Kidney (tissue), 14 donors: ENCODE results near the gene SH3BP5. TPM values are rescaled to one million over a fixed set of nuclear protein-coding genes. Genes with fewer than 3 reads are reported as not detected.
A peak's percentile ranks its signal among the peaks of the same experiment; 100 is the strongest.

Experiments
- DNase-seq, 5 donors: peaks; one replicate each; pipeline ENCODE4 v3.0.0-alpha.2; 2013 to 2020
- FAIRE-seq: peaks from 2 replicates; lab custom pipeline; 2012; peaks lifted over from hg19 to GRCh38; lab: Jason Lieb, UNC
- H3K27ac ChIP-seq, 2 donors: one replicate each; pipeline ENCODE4 v1.7.0; 2013; ENCODE audit warnings: low read depth in 2 of 2, low read length in 2 of 2, inconsistent platforms in 1 of 2
- H3K27me3 ChIP-seq: one replicate; pipeline ENCODE4 v1.7.1; 2013; ENCODE audit warnings: low read length, inconsistent platforms; ENCODE audit not compliant: control insufficient read depth, insufficient read depth
- H3K36me3 ChIP-seq, 3 donors: one replicate each; pipeline versions ENCODE4 v1.7.0 to v1.7.1; 2013; ENCODE audit warnings: low read length in 3 of 3, control low read depth in 1 of 3, inconsistent platforms in 1 of 3; ENCODE audit not compliant: insufficient read depth in 3 of 3, control insufficient read depth in 2 of 3
- H3K4me1 ChIP-seq, 3 donors: one replicate each; pipeline versions ENCODE4 v1.7.0 to v1.7.1; 2013; ENCODE audit warnings: low read length in 3 of 3, inconsistent platforms in 1 of 3, low read depth in 1 of 3; ENCODE audit not compliant: control insufficient read depth in 2 of 3, insufficient read depth in 2 of 3
- H3K4me3 ChIP-seq, 3 donors: one replicate each; pipeline versions ENCODE4 v1.7.0 to v1.8.1; 2013; ENCODE audit warnings: low read length in 3 of 3, control low read depth in 1 of 3, inconsistent platforms in 1 of 3
- H3K9ac ChIP-seq, 3 donors: one replicate each; pipeline versions ENCODE4 v1.7.0 to v1.7.1; 2013; ENCODE audit warnings: low read length in 3 of 3, control low read depth in 1 of 3, inconsistent platforms in 1 of 3
- H3K9me3 ChIP-seq, 3 donors: one replicate each; pipeline versions ENCODE4 v1.7.0 to v1.7.1; 2013; ENCODE audit warnings: low read length in 3 of 3, control low read depth in 1 of 3, inconsistent platforms in 1 of 3; ENCODE audit not compliant: control insufficient read depth in 2 of 3, insufficient read depth in 1 of 3
- intact Hi-C: fragments of 100-400 bp; cut with DNase I; formaldehyde crosslinking; loops from one replicate; pipeline ENCODE4 v1.11.1; 2022
- polyA plus RNA-seq: library from polyadenylated mRNA; stranded (reverse); fragments of 350-450 nt; fragmentation: Illumina TruSeq; extraction: RNeasy Lipid Tissue Mini Kit (QIAGEN cat#74804); gene quantifications from one replicate; pipeline ENCODE4 v1.2.3, GENCODE V29; 2014; ENCODE audit warnings: low read depth, low replicate concordance; ENCODE audit not compliant: insufficient read depth
- total RNA-seq: library from RNA; stranded (reverse); fragmentation: NEBNext Ultra II Directional; extraction: Animal tissue kit (Norgen Biotek cat#: 25700); gene quantifications from one replicate; pipeline ENCODE4 v1.2.1, GENCODE V29; 2021
- TF ChIP-seq, protein P1 (sequence below): IDR thresholded peaks from 3 replicates; pipeline ENCODE4 v1.5.1; 2012; ENCODE audit warnings: mild to moderate bottlenecking, moderate library complexity, borderline replicate concordance; ENCODE audit not compliant: insufficient read depth; ENCODE audit errors: extremely low read depth
- donor health status: control.
- donor health status: control.
- donor health status: control.
- donor health status: control.
- donor health status: control.
- donor health status: DM: yes; HTN: yes; CAD: no.
- donor health status: Normal renal cell carcinoma (clear cell type).

The SH3BP5 gene
- total and polyA plus RNA-seq, 2 donors from 2014 or later, result 39.1 to 109 TPM

- DNase-seq, result no peak
- H3K9me3 ChIP-seq, result no peaks in the 10 kb centered on the region
- TF ChIP-seq, protein P1, sequence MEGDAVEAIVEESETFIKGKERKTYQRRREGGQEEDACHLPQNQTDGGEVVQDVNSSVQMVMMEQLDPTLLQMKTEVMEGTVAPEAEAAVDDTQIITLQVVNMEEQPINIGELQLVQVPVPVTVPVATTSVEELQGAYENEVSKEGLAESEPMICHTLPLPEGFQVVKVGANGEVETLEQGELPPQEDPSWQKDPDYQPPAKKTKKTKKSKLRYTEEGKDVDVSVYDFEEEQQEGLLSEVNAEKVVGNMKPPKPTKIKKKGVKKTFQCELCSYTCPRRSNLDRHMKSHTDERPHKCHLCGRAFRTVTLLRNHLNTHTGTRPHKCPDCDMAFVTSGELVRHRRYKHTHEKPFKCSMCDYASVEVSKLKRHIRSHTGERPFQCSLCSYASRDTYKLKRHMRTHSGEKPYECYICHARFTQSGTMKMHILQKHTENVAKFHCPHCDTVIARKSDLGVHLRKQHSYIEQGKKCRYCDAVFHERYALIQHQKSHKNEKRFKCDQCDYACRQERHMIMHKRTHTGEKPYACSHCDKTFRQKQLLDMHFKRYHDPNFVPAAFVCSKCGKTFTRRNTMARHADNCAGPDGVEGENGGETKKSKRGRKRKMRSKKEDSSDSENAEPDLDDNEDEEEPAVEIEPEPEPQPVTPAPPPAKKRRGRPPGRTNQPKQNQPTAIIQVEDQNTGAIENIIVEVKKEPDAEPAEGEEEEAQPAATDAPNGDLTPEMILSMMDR, result no peak
- no peaks in the 10 kb centered on the region for H3K36me3 ChIP-seq
- intact Hi-C loops, result no loop called here
- H3K27ac ChIP-seq, result no peak overlapping the region
- H3K4me1 ChIP-seq, result peaks cover 0 to 19% (median 4%) of the 10 kb centered on the region in 3 donors
- no peak overlapping the region for H3K4me3 ChIP-seq
- FAIRE-seq, result no peak
- no peaks in the 10 kb centered on the region for H3K27me3 ChIP-seq
- H3K9ac ChIP-seq, result no peak overlapping the region
Measured at GRCh38 chr3:15283702-15284101, 48.7 kb downstream of the SH3BP5 start.

- Histone ChIP-seq H3K4me1 (peaks cover 0 to 14% (median 4%) of the 10 kb centered on the region in 3 donors), H3K9me3 (no peaks in the 10 kb centered on the region), H3K27me3 (no peaks in the 10 kb centered on the region), H3K27ac (no peak overlapping the region), H3K9ac (no peak overlapping the region), H3K4me3 (no peak overlapping the region), H3K36me3 (no peaks in the 10 kb centered on the region)
- DNase-seq (no peak), FAIRE-seq (no peak)
- TF ChIP-seq, protein P1, result no peak
- intact Hi-C loops, result no loop called here
Measured at GRCh38 chr3:15281817-15282216, 50.6 kb downstream of the SH3BP5 start.

DNA sequence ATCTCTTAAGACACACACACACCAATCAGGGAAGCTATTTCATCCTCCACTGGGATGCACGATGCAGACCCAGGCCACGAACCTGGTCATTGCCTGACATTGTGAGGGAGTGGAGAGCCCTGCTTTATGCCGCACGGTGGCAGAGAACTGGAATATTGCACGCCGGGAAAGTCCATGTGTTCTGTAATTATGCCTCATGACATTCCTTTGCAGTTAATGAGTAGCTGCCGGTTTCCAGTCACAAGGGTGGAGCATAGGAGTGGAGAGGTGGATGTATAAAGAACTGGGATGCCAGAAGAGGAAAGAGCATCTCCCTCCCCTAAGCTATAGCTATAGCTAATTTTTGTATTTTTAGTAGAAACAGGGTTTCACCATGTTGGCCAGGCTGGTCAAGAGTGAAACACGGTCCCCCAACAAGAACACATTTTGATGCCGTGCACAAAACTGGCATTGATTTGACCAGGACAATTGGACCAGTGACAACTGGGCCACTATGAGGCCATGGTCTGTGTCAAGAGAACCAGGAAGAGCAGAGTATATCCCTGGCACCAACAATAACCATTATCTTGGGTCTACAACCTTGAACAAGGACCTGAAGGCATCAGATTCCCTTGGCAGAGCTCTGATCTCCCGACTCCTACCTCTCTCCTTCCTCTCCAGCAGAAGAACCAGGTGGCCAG lies 51.4 kb downstream of the SH3BP5 start:
- no peak overlapping the region for H3K4me3 ChIP-seq
- no peak overlapping the region for H3K9ac ChIP-seq
- H3K27ac ChIP-seq, result peak overlapping the region in 1 of 2 donors; percentile 32
- no peaks in the 10 kb centered on the region for H3K9me3 ChIP-seq
- H3K36me3 ChIP-seq, result no peaks in the 10 kb centered on the region
- intact Hi-C loops, result no loop called here
- TF ChIP-seq, protein P1, result no peak
- H3K27me3 ChIP-seq, result no peaks in the 10 kb centered on the region
- FAIRE-seq (no peak), DNase-seq (no peak)
- peaks cover 0 to 14% (median 4%) of the 10 kb centered on the region in 3 donors for H3K4me1 ChIP-seq
